Stimulated activated CD8-positive, alpha-beta memory T cell treated with anti-CD3 and anti-CD28 coated beads, Interleukin-12 subunit alpha, Interleukin-12 subunit beta, amount 100 ng/mL, for 24 hours (primary cell): ENCODE results near the gene AFTPH.

ENCODE experiments used
- DNase-seq: peaks from one replicate; pipeline ENCODE4 v3.0.0-alpha.2; 2020; ENCODE audit errors: extremely low read depth

The AFTPH gene

DNA sequence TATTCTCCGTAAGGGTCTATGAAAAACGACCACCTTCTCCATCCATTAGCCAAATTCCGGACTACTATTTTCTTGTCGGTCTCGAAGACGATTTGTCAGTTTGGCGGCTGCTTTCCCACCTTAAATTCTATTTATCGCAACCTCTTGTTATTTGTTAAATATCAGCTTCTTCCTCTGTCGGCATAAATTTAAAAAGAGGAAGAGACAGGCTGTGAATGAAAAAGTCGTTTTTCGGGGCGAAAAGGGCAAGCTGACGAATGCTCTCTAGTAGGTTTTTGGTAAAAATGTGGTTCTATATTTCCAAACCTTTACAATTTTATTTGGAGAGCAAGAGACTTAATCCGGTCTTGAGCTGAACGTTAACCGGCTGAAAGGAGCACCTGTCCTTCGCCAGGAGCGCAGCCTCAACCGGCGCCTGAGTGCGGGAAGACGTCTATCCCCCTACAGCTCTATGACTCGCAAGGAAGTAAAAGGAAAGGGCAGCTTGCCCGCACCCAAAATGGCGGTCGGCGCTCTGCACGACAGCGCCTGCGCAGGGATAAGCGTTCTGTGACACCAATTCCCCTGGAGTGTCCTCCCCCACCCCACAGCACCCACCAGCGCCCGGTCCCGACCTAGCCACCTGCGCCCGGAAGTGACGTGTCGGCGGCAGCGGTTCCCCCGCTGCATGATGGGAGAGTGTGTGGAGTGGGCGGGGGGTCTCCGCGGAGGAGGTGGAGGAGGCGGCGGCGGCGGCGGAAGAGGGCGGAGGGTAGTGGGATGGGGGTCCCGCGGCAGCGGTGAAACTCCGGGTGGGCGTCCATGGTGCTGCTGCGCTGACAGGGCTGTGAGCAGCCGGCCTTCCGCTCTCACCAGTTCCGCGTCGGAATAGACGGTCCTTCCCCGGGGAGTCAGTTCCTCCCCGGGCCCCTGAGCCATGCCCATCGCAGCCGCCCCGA is at the start of gene AFTPH:
AFTPH (plus strand) TSS at position 663 of the 938 bp plus-strand sequence. CDS start 27,147 bp downstream, outside the sequence.
- DNase-seq: peak; percentile 99

DNA sequence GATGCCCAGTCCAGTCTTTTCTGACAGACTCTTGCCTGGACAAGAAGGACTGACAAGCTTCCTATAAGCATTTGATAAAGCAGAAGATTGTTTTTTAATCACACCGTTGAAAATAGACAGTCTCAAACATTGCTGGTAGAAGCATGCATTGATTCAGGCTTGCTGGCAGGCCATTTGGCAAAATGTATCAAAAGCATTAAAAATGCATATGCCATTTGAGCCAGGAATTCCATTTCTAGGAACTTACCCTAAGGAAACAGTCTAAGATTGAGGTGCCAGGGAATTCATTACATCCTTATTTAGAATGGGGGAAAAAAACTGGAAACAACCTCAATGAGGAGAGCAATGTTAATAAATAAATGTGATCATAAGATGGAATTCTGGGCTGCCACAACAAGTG is 49.5 kb upstream of the AFTPH start:
- DNase-seq: no peak

GRCh38 chr2:64477037-64477436 is 47.1 kb upstream of the AFTPH start:
- no peak for DNase-seq

GRCh38 chr2:64477979-64478378 is 46.1 kb upstream of the AFTPH start:
- DNase-seq: no peak

DNA sequence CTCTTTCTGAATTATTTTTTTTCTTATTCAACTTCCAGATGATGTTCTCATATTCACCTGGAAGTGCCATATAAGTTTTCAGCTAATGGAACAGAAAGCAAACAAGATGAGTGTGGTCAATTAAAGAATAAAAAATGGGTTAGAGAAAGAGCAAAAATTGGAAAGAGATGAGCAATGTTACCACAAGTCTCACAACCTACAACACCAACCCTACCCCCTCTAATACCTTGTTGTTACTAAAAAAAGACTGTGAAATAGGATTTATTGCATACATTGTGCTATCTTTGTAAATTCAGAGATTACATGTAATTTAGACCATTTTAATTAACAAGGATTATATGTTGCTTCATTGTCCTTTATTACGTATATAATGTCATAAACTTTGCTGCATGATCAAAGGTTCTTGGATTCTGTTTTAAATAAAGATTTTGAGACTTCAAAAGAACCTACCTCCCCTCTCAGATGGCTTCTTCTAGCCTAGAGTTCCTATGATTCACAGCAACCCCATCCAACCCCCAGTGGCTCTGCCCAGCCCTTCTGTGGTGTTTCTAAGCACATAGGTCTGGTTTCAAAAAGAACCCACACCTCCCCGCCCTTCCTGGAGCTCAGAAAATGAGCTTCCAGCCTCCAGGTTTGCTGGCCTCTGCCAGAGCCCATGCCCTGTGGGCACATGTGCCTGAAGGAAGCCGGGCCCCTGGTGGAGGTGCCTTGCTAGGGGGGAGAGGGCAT is 45.5 kb upstream of the AFTPH start:
- no peak for DNase-seq

GRCh38 chr2:64479259-64480117 is 44.6 kb upstream of the AFTPH start:
- no peak for DNase-seq

DNA sequence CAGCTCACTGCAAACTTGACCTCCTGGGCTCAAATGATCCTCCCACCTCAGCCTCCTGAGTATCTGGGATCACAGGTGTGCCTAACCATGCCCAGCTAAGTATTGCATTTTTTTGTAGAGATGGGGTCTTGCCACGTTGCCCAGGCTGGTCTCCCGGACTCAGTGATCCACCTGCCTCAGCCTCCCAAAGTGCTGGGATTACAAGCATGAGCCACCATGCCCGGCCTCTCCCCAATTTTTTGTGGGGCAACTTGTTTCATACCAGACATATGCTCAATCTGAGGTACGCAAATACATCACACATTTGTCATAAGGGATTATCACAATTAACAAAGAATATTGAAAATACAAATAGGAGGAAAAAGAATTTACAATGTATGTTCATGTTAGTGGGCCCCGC is 42.5 kb upstream of the AFTPH start:
- DNase-seq: no peak

GRCh38 chr2:64482243-64482642 is 41.9 kb upstream of the AFTPH start:
- no peak for DNase-seq

- DNase-seq: no peak
Observed at GRCh38 chr2:64482765-64483504, 41.2 kb upstream of the AFTPH start.

DNA sequence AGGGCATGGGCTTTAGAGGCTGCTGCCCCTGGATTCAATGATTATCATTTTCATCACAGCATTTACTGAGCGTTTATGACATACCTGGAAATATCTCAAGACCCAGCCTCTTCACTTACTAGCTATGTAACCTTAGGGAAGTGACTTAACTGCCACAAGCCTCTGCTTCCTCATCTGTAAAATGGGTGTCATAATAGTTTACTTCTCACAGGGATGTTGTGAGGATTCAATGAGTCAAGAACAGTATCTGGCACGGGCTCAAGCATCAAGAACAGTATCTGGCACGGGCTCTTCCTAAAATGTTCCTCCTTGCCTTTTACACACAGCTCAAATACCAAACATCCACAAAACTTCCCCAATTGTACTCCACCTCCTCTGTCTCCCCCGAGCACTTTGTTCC is 38.8 kb upstream of the AFTPH start:
- DNase-seq: no peak

- no peak for DNase-seq
Observed at GRCh38 chr2:64485961-64486360, 38.2 kb upstream of the AFTPH start.

GRCh38 chr2:64487256-64488049 is 36.7 kb upstream of the AFTPH start:
- DNase-seq: no peak

DNA sequence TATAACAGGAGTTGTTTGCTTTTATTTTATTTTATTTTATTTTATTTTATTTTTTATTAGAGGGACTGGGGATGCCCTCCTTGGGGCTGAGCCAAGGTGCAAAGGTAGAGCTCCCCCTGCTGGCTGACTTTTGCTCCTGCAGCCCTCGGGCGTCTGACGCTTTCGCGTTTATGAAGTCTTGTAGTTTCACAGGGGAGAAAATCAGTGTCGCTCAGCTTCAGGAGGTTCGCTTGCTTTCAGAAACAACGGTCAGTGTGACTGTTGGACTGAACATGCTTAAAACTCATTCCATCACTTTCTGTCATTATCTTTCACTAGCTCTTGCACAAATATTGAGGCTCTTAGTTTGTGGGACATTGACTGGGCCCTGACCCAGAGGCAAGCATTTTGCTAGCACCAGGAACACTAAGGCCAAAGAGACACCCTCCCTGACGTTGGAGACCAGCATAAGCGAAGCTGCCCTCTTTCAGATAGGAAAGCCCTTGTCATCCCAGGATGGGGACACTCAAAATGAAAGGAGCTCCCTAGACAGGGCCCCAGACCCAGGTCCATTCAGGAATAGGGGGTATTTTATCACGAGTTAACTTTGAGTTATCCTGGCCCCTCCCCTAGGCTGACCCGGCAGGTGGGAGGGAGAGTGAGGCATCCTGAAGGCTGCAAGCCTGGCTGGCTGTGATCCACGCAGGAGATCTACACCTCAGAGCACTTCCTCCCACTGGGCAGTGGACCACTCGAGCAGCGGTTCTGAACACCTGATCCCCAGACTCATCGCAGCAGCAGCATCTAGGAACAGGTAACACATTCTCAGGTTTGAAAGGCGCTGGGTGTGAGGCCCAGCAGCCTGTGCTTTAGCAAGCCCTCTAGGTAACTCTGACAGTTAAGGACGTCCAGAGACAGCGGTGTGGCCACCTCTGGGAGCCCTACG is 35.8 kb upstream of the AFTPH start:
- DNase-seq: peak; percentile 45

GRCh38 chr2:64489081-64489751 is 34.9 kb upstream of the AFTPH start:
- DNase-seq: no peak

GRCh38 chr2:64491426-64491825 is 32.7 kb upstream of the AFTPH start:
- DNase-seq: no peak

DNA sequence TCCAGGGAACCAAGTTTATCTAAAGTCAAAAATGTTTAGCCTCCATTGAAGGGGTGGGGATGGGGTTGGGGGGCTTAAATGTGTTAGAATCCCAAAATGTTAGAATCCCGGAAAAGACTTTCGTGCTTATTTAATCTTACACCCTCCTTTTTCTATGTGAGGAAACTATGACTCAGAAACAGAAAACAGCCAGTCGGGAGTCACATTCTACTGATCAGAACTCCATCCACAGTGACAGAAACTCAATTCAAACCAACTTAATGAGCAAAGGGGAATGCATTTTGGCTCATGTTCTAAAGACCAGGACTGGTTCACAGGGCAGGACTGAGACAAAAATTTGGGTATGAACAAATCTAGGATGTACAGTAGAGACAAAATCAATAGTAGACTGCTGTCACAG is 31.9 kb upstream of the AFTPH start:
- no peak for DNase-seq

- no peak for DNase-seq
Observed at GRCh38 chr2:64492821-64493220, 31.3 kb upstream of the AFTPH start.

DNA sequence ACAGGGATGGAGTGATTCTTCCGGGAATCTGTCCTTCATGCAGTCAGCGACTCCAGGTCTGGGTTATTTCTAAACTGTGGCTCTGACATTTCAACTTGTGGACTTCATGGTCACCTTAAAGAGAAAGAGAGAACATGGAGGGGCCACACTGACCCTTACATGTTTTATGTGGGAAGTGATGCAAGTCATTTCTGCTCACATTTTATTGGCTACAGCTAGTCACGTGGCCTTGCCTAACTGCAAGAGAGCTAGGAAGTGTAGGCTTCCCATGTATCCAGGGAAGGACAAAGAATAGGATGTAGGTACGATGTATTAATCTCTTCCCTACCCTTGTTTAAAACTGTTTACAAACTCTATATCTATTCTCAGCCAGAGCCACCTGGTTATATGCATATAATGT is 30.3 kb upstream of the AFTPH start:
- no peak for DNase-seq

GRCh38 chr2:64498438-64498837 is 25.7 kb upstream of the AFTPH start:
- DNase-seq: no peak
